Neural cell (in vitro differentiated cells): Measurements from ENCODE around the gene RPS6KA2. TPM values are rescaled to one million over a fixed set of nuclear protein-coding genes. Genes with fewer than 3 reads are reported as not detected.

Experiments
- H2AFZ ChIP-seq: fragments of 200-600, 300-800 bp; sonication (generic), shearing (Covaris generic); 2 replicates; pipeline ENCODE4 v1.6.0; 2014; ENCODE audit warnings: low read depth, mild to moderate bottlenecking, antibody characterized with exemption, low read length, moderate library complexity
- H3F3A ChIP-seq: fragments of 200-600 bp; shearing (Covaris generic); 2 replicates; pipeline ENCODE4 v1.6.1; 2016; ENCODE audit warnings: mild to moderate bottlenecking, moderate library complexity, mixed read lengths, antibody characterized with exemption, low read length; ENCODE audit not compliant: insufficient read depth, poor library complexity, severe bottlenecking
- H3K27ac ChIP-seq: fragments of 200-600, 300-800 bp; sonication (generic), shearing (Covaris generic); 2 replicates; pipeline ENCODE4 v1.5.1; 2014; ENCODE audit warnings: mild to moderate bottlenecking, low read length, moderate library complexity
- H3K27me3 ChIP-seq: fragments of 300-800, 200-600 bp; sonication (generic), shearing (Covaris generic); 2 replicates; pipeline ENCODE4 v1.6.0; 2014; ENCODE audit warnings: mild to moderate bottlenecking, low read depth, low read length, moderate library complexity; ENCODE audit not compliant: insufficient read depth
- H3K36me3 ChIP-seq: fragments of 300-800, 200-600 bp; sonication (generic), shearing (Covaris generic); 2 replicates; pipeline ENCODE4 v1.5.1; 2014; ENCODE audit warnings: mild to moderate bottlenecking, antibody characterized with exemption, low read length, moderate library complexity; ENCODE audit not compliant: insufficient read depth
- H3K4me2 ChIP-seq: fragments of 300-800, 200-600 bp; sonication (generic), shearing (Covaris generic); 2 replicates; pipeline ENCODE4 v1.6.0; 2014; ENCODE audit warnings: mild to moderate bottlenecking, low read length
- H3K4me3 ChIP-seq: fragments of 300-800, 200-600 bp; sonication (generic), shearing (Covaris generic); 2 replicates; pipeline ENCODE4 v1.5.1; 2014; ENCODE audit warnings: mild to moderate bottlenecking, low read length, moderate library complexity
- H3K79me2 ChIP-seq: fragments of 200-600 bp; shearing (Covaris generic); replicated peaks from 2 replicates; pipeline ENCODE4 v1.6.0; 2014; ENCODE audit warnings: mild to moderate bottlenecking, low read length, moderate library complexity; ENCODE audit not compliant: insufficient read depth
- H3K9ac ChIP-seq: fragments of 300-800, 200-600 bp; sonication (generic), shearing (Covaris generic); 2 replicates; pipeline ENCODE4 v1.6.1; 2016; ENCODE audit warnings: mild to moderate bottlenecking, low read length, mixed read lengths
- H3K9me2 ChIP-seq: fragments of 200-600 bp; shearing (Covaris generic); 2 replicates; pipeline ENCODE4 v1.6.1; 2016; ENCODE audit warnings: mild to moderate bottlenecking, low read length, mixed read lengths; ENCODE audit not compliant: insufficient read depth
- H3K9me3 ChIP-seq: fragments of 200-600, 300-800 bp; sonication (generic), shearing (Covaris generic); 2 replicates; pipeline ENCODE4 v1.6.1; 2016; ENCODE audit warnings: mild to moderate bottlenecking, mixed run types, low read length, moderate library complexity, mixed read lengths
- H4K20me1 ChIP-seq: fragments of 200-600 bp; shearing (Covaris generic); 2 replicates; pipeline ENCODE4 v1.6.1; 2016; ENCODE audit warnings: mild to moderate bottlenecking, mixed run types; ENCODE audit not compliant: insufficient read depth
- EP300 ChIP-seq: fragments of 450-650 bp; conservative IDR thresholded peaks from 2 replicates; pipeline ENCODE4 v1.6.1; 2014; ENCODE audit warnings: antibody characterized with exemption, mild to moderate bottlenecking, moderate library complexity; ENCODE audit not compliant: poor library complexity, severe bottlenecking
- EZH2 ChIP-seq: fragments of 200-600, 300-800 bp; shearing (Covaris generic), sonication (generic); IDR thresholded peaks from 2 replicates; pipeline ENCODE4 v1.6.1; 2014; ENCODE audit warnings: antibody characterized with exemption, low read length, borderline replicate concordance, mild to moderate bottlenecking; ENCODE audit not compliant: insufficient read depth, poor library complexity, severe bottlenecking
- MXI1 ChIP-seq: fragments of 450-650 bp; conservative IDR thresholded peaks from 2 replicates; pipeline ENCODE4 v1.6.1; 2014; ENCODE audit warnings: antibody characterized with exemption, mild to moderate bottlenecking; ENCODE audit not compliant: poor library complexity, severe bottlenecking
- POLR2AphosphoS5 ChIP-seq: IDR thresholded peaks from 2 replicates; pipeline ENCODE4 v1.6.1; 2012
- RAD21 ChIP-seq: fragments of 450-650 bp; conservative IDR thresholded peaks from 2 replicates; pipeline ENCODE4 v1.6.1; 2014; ENCODE audit warnings: antibody characterized with exemption, mild to moderate bottlenecking, moderate library complexity
- SMC3 ChIP-seq: fragments of 450-650 bp; conservative IDR thresholded peaks from 2 replicates; pipeline ENCODE4 v1.6.1; 2014; ENCODE audit warnings: antibody characterized with exemption, mild to moderate bottlenecking, moderate library complexity; ENCODE audit not compliant: poor library complexity
- TAF1 ChIP-seq: IDR thresholded peaks from 2 replicates; pipeline ENCODE4 v1.6.1; 2012; ENCODE audit warnings: low read depth
- polyA plus RNA-seq: library from polyadenylated mRNA; depleted of rRNA; stranded (reverse); fragments of >200 nt; gene quantifications from 2 replicates; pipeline ENCODE4 v1.2.3, GENCODE V29; 2014
- TF ChIP-seq, protein P1 (sequence below): IDR thresholded peaks from 2 replicates; pipeline ENCODE4 v1.6.1; 2012; ENCODE audit warnings: borderline replicate concordance
- TF ChIP-seq, protein P2 (sequence below): fragments of 450-650 bp; IDR thresholded peaks from 2 replicates; pipeline ENCODE4 v1.5.1; 2014; ENCODE audit warnings: antibody characterized with exemption, mild to moderate bottlenecking, moderate library complexity; ENCODE audit not compliant: poor library complexity, severe bottlenecking

Gene RPS6KA2
- polyA plus RNA-seq, 1 donor from 2014 or later, result 34.3 TPM

- Histone ChIP-seq H4K20me1 (no peaks in the 10 kb centered on the region), H3K9me3 (no peaks in the 10 kb centered on the region), H3K4me3 (no peak overlapping the region), H3K27me3 (no peaks in the 10 kb centered on the region), H3K36me3 (peaks cover 15% of the 10 kb centered on the region), H3K79me2 (no peaks in the 10 kb centered on the region), H2AFZ (no peak overlapping the region), H3F3A (no peaks in the 10 kb centered on the region), H3K4me2 (no peak overlapping the region), H3K9ac (no peak overlapping the region), H3K9me2 (no peaks in the 10 kb centered on the region), H3K27ac (no peak overlapping the region)
- no peak for TF ChIP-seq TAF1
- TF ChIP-seq EZH2, result no peak
- TF ChIP-seq, protein P1, sequence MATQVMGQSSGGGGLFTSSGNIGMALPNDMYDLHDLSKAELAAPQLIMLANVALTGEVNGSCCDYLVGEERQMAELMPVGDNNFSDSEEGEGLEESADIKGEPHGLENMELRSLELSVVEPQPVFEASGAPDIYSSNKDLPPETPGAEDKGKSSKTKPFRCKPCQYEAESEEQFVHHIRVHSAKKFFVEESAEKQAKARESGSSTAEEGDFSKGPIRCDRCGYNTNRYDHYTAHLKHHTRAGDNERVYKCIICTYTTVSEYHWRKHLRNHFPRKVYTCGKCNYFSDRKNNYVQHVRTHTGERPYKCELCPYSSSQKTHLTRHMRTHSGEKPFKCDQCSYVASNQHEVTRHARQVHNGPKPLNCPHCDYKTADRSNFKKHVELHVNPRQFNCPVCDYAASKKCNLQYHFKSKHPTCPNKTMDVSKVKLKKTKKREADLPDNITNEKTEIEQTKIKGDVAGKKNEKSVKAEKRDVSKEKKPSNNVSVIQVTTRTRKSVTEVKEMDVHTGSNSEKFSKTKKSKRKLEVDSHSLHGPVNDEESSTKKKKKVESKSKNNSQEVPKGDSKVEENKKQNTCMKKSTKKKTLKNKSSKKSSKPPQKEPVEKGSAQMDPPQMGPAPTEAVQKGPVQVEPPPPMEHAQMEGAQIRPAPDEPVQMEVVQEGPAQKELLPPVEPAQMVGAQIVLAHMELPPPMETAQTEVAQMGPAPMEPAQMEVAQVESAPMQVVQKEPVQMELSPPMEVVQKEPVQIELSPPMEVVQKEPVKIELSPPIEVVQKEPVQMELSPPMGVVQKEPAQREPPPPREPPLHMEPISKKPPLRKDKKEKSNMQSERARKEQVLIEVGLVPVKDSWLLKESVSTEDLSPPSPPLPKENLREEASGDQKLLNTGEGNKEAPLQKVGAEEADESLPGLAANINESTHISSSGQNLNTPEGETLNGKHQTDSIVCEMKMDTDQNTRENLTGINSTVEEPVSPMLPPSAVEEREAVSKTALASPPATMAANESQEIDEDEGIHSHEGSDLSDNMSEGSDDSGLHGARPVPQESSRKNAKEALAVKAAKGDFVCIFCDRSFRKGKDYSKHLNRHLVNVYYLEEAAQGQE, result no peak
- TF ChIP-seq MXI1, result no peak
- no peak for TF ChIP-seq EP300
- TF ChIP-seq, protein P2, sequence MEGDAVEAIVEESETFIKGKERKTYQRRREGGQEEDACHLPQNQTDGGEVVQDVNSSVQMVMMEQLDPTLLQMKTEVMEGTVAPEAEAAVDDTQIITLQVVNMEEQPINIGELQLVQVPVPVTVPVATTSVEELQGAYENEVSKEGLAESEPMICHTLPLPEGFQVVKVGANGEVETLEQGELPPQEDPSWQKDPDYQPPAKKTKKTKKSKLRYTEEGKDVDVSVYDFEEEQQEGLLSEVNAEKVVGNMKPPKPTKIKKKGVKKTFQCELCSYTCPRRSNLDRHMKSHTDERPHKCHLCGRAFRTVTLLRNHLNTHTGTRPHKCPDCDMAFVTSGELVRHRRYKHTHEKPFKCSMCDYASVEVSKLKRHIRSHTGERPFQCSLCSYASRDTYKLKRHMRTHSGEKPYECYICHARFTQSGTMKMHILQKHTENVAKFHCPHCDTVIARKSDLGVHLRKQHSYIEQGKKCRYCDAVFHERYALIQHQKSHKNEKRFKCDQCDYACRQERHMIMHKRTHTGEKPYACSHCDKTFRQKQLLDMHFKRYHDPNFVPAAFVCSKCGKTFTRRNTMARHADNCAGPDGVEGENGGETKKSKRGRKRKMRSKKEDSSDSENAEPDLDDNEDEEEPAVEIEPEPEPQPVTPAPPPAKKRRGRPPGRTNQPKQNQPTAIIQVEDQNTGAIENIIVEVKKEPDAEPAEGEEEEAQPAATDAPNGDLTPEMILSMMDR, result no peak
- no peak for TF ChIP-seq RAD21
- TF ChIP-seq SMC3, result no peak
- TF ChIP-seq POLR2AphosphoS5, result no peak
Measured at GRCh38 chr6:166423781-166424180, 203.3 kb downstream of the RPS6KA2 start.

- Histone ChIP-seq H2AFZ (no peak overlapping the region), H3K4me2 (no peak overlapping the region), H3K27me3 (no peaks in the 10 kb centered on the region), H3K9me2 (no peaks in the 10 kb centered on the region), H3F3A (no peaks in the 10 kb centered on the region), H3K9ac (no peak overlapping the region), H4K20me1 (no peaks in the 10 kb centered on the region), H3K36me3 (peaks cover 15% of the 10 kb centered on the region), H3K4me3 (no peak overlapping the region), H3K9me3 (no peaks in the 10 kb centered on the region), H3K79me2 (no peaks in the 10 kb centered on the region), H3K27ac (no peak overlapping the region)
- TF ChIP-seq MXI1 (no peak), POLR2AphosphoS5 (no peak), EZH2 (no peak), TAF1 (no peak), EP300 (no peak), SMC3 (no peak), RAD21 (no peak)
- TF ChIP-seq, protein P2, result no peak
- TF ChIP-seq, protein P1, result no peak
Measured at GRCh38 chr6:166423051-166423745, 203.9 kb downstream of the RPS6KA2 start.
